ENCODE results near the gene CRB1.

DNA sequence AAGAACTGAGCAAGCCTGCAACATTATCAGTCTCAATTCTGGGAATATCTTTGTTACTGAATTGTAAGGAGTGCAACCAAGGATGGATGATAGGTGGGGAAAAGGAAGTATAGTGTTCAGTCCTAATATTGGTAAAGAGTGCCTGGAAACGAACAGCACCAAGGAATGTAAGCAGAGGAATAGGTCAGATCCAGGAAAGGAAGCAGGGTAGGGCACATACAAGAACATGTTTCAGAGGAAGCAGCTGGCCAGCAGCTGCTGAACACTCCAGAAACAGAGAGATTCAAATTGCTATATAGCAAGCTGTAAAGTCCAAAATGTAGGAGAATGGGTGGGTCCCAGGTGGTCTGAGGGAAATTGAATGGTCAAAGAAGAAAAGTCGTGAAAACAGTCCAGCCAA is 37.9 kb downstream of the CRB1 start:
- TF ChIP-seq, protein P1, sequence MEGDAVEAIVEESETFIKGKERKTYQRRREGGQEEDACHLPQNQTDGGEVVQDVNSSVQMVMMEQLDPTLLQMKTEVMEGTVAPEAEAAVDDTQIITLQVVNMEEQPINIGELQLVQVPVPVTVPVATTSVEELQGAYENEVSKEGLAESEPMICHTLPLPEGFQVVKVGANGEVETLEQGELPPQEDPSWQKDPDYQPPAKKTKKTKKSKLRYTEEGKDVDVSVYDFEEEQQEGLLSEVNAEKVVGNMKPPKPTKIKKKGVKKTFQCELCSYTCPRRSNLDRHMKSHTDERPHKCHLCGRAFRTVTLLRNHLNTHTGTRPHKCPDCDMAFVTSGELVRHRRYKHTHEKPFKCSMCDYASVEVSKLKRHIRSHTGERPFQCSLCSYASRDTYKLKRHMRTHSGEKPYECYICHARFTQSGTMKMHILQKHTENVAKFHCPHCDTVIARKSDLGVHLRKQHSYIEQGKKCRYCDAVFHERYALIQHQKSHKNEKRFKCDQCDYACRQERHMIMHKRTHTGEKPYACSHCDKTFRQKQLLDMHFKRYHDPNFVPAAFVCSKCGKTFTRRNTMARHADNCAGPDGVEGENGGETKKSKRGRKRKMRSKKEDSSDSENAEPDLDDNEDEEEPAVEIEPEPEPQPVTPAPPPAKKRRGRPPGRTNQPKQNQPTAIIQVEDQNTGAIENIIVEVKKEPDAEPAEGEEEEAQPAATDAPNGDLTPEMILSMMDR (conservative IDR thresholded peaks at IDR 0.05; ENCODE audit: low read depth in 2 of 2), result no peak
- no peak for TF ChIP-seq EZH2 (IDR thresholded peaks at IDR 0.05; ENCODE audit: low read depth, unreplicated experiment)
- TF ChIP-seq, protein P2, sequence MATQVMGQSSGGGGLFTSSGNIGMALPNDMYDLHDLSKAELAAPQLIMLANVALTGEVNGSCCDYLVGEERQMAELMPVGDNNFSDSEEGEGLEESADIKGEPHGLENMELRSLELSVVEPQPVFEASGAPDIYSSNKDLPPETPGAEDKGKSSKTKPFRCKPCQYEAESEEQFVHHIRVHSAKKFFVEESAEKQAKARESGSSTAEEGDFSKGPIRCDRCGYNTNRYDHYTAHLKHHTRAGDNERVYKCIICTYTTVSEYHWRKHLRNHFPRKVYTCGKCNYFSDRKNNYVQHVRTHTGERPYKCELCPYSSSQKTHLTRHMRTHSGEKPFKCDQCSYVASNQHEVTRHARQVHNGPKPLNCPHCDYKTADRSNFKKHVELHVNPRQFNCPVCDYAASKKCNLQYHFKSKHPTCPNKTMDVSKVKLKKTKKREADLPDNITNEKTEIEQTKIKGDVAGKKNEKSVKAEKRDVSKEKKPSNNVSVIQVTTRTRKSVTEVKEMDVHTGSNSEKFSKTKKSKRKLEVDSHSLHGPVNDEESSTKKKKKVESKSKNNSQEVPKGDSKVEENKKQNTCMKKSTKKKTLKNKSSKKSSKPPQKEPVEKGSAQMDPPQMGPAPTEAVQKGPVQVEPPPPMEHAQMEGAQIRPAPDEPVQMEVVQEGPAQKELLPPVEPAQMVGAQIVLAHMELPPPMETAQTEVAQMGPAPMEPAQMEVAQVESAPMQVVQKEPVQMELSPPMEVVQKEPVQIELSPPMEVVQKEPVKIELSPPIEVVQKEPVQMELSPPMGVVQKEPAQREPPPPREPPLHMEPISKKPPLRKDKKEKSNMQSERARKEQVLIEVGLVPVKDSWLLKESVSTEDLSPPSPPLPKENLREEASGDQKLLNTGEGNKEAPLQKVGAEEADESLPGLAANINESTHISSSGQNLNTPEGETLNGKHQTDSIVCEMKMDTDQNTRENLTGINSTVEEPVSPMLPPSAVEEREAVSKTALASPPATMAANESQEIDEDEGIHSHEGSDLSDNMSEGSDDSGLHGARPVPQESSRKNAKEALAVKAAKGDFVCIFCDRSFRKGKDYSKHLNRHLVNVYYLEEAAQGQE (IDR thresholded peaks at IDR 0.05; ENCODE audit: unreplicated experiment), result no peak
- no peak for TF ChIP-seq POLR2AphosphoS5 (IDR thresholded peaks at IDR 0.05; ENCODE audit: low read depth)
- TF ChIP-seq JUNB (IDR thresholded peaks at IDR 0.05; ENCODE audit: unreplicated experiment), result no peak
- TF ChIP-seq EZH2phosphoT487 (IDR thresholded peaks at IDR 0.05; ENCODE audit: unreplicated experiment), result no peak
- TF ChIP-seq CREB1 (CRISPR knock-in tag; IDR thresholded peaks at IDR 0.05; ENCODE audit: low read depth), result no peak
- TF ChIP-seq, protein P3, sequence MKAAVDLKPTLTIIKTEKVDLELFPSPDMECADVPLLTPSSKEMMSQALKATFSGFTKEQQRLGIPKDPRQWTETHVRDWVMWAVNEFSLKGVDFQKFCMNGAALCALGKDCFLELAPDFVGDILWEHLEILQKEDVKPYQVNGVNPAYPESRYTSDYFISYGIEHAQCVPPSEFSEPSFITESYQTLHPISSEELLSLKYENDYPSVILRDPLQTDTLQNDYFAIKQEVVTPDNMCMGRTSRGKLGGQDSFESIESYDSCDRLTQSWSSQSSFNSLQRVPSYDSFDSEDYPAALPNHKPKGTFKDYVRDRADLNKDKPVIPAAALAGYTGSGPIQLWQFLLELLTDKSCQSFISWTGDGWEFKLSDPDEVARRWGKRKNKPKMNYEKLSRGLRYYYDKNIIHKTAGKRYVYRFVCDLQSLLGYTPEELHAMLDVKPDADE (IDR thresholded peaks at IDR 0.05), result no peak
- TF ChIP-seq STAT1 (IDR thresholded peaks at IDR 0.05; ENCODE audit: unreplicated experiment), result no peak
